ENCODE data around the gene UNC5CL. TPM values are rescaled to one million over a fixed set of nuclear protein-coding genes. Genes with fewer than 3 reads are reported as not detected.

The UNC5CL gene
- total and polyA plus RNA-seq, 2 donors (not counting 1 experiment from before 2014, with no cell fraction given) = 4.5 to 4.7 TPM

- Mint-ChIP-seq H3K9me3 (ENCODE audit: insufficient read depth) (no peaks in the 10 kb centered on the region), H3K4me3 (no peak overlapping the region), H3K27me3 (no peaks in the 10 kb centered on the region), H3K4me1 (peaks cover 15% of the 10 kb centered on the region), H3K27ac (no peak overlapping the region)
- 94% methylated on average over 14 of the region's 15 CpGs for WGBS (ENCODE audit: insufficient coverage)
- Histone ChIP-seq H3K79me2 (ENCODE audit: control insufficient read depth, insufficient read depth, low read length) (no peaks in the 10 kb centered on the region), H4K20me1 (ENCODE audit: control insufficient read depth, insufficient read depth, low read length, poor library complexity, severe bottlenecking) (no peaks in the 10 kb centered on the region), H3K4me3 (ENCODE audit: control extremely low read depth in 1 of 5, extremely low read depth in 1 of 5, insufficient read depth in 1 of 5, low read depth in 2 of 5, low read length in 4 of 5) (no peak overlapping the region), H3K9ac (ENCODE audit: low read length) (no peak overlapping the region), H3K4me2 (replicated peaks; ENCODE audit: low read depth, low read length, poor library complexity, severe bottlenecking) (no peak overlapping the region), H3K36me3 (replicated peaks in 1 of 2; ENCODE audit: control extremely low read depth in 1 of 2, control insufficient read depth in 1 of 2, extremely low read depth in 1 of 2, insufficient read depth in 2 of 2, low read length in 1 of 2) (no peaks in the 10 kb centered on the region), H3K9me3 (ENCODE audit: control extremely low read depth in 1 of 3, control insufficient read depth in 2 of 3, insufficient read depth in 1 of 3, low read length in 2 of 3) (no peaks in the 10 kb centered on the region), H3K27ac (ENCODE audit: low read length in 2 of 2) (no peak overlapping the region), H3K4me1 (ENCODE audit: control insufficient read depth in 2 of 2, insufficient read depth in 2 of 2, low read length in 2 of 2) (peaks cover 11 to 15% of the 10 kb centered on the region in 2 donors), H2AFZ (ENCODE audit: insufficient read depth, low read depth, low read length, poor library complexity, severe bottlenecking) (no peak overlapping the region), H3K27me3 (replicated peaks in 1 of 4; ENCODE audit: control extremely low read depth in 1 of 4, control insufficient read depth in 3 of 4, insufficient read depth in 4 of 4, low read length in 3 of 4) (no peaks in the 10 kb centered on the region)
- ChIA-PET CTCF (no interaction called here), POLR2A (no interaction called here)
- ATAC-seq (ENCODE audit: low read depth) (no peak), DNase-seq (no peak)
- intact Hi-C loops (cut with micrococcal nuclease) = no loop called here
- no peak for TF ChIP-seq EZH2 (IDR thresholded peaks at IDR 0.05; ENCODE audit: borderline replicate concordance, insufficient read depth, low read depth, low read length, poor library complexity, severe bottlenecking)
- TF ChIP-seq, protein P1, sequence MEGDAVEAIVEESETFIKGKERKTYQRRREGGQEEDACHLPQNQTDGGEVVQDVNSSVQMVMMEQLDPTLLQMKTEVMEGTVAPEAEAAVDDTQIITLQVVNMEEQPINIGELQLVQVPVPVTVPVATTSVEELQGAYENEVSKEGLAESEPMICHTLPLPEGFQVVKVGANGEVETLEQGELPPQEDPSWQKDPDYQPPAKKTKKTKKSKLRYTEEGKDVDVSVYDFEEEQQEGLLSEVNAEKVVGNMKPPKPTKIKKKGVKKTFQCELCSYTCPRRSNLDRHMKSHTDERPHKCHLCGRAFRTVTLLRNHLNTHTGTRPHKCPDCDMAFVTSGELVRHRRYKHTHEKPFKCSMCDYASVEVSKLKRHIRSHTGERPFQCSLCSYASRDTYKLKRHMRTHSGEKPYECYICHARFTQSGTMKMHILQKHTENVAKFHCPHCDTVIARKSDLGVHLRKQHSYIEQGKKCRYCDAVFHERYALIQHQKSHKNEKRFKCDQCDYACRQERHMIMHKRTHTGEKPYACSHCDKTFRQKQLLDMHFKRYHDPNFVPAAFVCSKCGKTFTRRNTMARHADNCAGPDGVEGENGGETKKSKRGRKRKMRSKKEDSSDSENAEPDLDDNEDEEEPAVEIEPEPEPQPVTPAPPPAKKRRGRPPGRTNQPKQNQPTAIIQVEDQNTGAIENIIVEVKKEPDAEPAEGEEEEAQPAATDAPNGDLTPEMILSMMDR (IDR thresholded peaks at IDR 0.05) = no peak
Measured at GRCh38 chr6:41032830-41033229, 6.2 kb downstream of the UNC5CL start.

DNA sequence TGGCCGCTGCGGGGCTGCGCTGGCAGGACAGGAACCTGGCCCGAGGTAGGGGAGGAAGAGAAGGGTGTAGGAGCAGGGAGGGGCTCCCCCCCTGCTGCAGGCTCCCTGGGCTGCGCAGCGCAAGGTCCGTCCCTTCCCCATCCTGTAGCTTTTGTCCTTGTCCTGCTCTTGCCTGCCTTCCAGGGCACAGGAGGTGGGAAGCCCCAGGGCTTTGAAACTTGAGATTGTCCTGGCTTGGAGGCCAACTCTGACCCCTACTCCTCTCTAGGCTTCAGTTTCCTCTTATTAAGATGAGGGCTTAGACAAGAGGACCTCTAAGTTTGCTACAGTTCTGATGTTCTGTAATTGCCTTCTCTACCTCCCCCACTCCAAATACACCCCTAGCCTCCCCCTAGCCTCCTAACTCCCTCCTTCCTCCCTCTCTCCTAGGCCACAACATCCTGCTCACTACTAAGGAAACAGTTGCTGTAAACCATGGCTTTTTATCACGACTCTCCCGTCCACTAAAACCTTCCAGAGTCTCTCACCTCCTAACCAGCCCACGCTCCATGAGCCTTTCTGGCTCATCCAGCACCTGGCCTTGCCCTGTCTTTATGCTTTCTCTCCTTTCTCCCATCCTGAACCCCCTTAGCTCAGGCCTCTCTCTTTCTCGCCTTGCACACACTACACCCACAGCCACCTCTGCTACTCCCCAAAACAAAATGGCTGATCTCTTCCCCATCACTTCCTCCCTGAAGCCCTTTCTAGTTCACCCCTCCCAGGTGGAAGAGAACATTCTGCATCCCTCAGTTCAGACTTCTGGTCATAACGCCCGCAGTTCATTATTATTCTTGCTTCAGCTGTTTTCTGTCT is 10.2 kb downstream of the UNC5CL start:
- Histone ChIP-seq H3K36me3 (replicated peaks in 1 of 2; ENCODE audit: control extremely low read depth in 1 of 2, control insufficient read depth in 1 of 2, extremely low read depth in 1 of 2, insufficient read depth in 2 of 2, low read length in 1 of 2) (no peaks in the 10 kb centered on the region), H3K27me3 (replicated peaks in 1 of 4; ENCODE audit: control extremely low read depth in 1 of 4, control insufficient read depth in 3 of 4, insufficient read depth in 4 of 4, low read length in 3 of 4) (no peaks in the 10 kb centered on the region), H3K27ac (ENCODE audit: low read length in 2 of 2) (peak overlapping the region in 1 of 2 donors; percentile 63), H3K4me3 (ENCODE audit: control extremely low read depth in 1 of 5, extremely low read depth in 1 of 5, insufficient read depth in 1 of 5, low read depth in 2 of 5, low read length in 4 of 5) (peak overlapping the region in 4 of 5 experiments; percentile 46 to 73 (median 66)), H4K20me1 (ENCODE audit: control insufficient read depth, insufficient read depth, low read length, poor library complexity, severe bottlenecking) (no peaks in the 10 kb centered on the region), H3K4me2 (replicated peaks; ENCODE audit: low read depth, low read length, poor library complexity, severe bottlenecking) (peak overlapping the region; percentile 87), H3K4me1 (ENCODE audit: control insufficient read depth in 2 of 2, insufficient read depth in 2 of 2, low read length in 2 of 2) (peaks cover 20 to 23% of the 10 kb centered on the region in 2 donors), H3K79me2 (ENCODE audit: control insufficient read depth, insufficient read depth, low read length) (no peaks in the 10 kb centered on the region), H3K9ac (ENCODE audit: low read length) (peak overlapping the region; percentile 78), H2AFZ (ENCODE audit: insufficient read depth, low read depth, low read length, poor library complexity, severe bottlenecking) (peak overlapping the region; percentile 93), H3K9me3 (ENCODE audit: control extremely low read depth in 1 of 3, control insufficient read depth in 2 of 3, insufficient read depth in 1 of 3, low read length in 2 of 3) (no peaks in the 10 kb centered on the region)
- ATAC-seq (ENCODE audit: low read depth) (peak; percentile 32), DNase-seq (no peak)
- Mint-ChIP-seq H3K27ac (peak overlapping the region; percentile 51), H3K9me3 (ENCODE audit: insufficient read depth) (no peaks in the 10 kb centered on the region), H3K4me1 (peaks cover 24% of the 10 kb centered on the region), H3K4me3 (peak overlapping the region; percentile 88), H3K27me3 (no peaks in the 10 kb centered on the region)
- intact Hi-C loops (cut with micrococcal nuclease) = loop anchor here (1.0 to 10.0 kb wide), 3 partner anchors 22 to 1666 kb away; no protein-coding TSS in a partner anchor
- 44% methylated on average over 10 of the region's 13 CpGs for WGBS (ENCODE audit: insufficient coverage)
- ChIA-PET POLR2A (interaction anchor here (0.5 kb wide), 1 partner anchor 1726 kb away, joined by 4 read pairs; no protein-coding TSS in a partner anchor), CTCF (interaction anchor here (0.7 to 5.9 kb wide), 20 partner anchors 8 to 1681 kb away, joined by 3 to 35 read pairs (median 8); partner anchors contain the start of genes NFYA, OARD1, TSPO2 and UNC5CL)
- TF ChIP-seq, protein P1 (IDR thresholded peaks at IDR 0.05) = no peak
- TF ChIP-seq EZH2 (IDR thresholded peaks at IDR 0.05; ENCODE audit: borderline replicate concordance, insufficient read depth, low read depth, low read length, poor library complexity, severe bottlenecking) = no peak
